GM19025 (cell line): ENCODE measurements around the gene NAT9.

Experiments used
- ATAC-seq: cut with Tn5 transposase; IDR thresholded peaks from one replicate; pipeline ENCODE4 v1.9.1; 2021; ENCODE audit warnings: mild to moderate bottlenecking, low read depth, moderate library complexity; ENCODE audit not compliant: unreplicated experiment

The NAT9 gene

GRCh38 chr17:74806334-74806733, 30.2 kb upstream of the NAT9 start:
- no peak for ATAC-seq

GRCh38 chr17:74805591-74805991, 29.4 kb upstream of the NAT9 start:
- no peak for ATAC-seq

- no peak for ATAC-seq
These were observed 28.5 kb upstream of the NAT9 start for GRCh38 chr17:74804683-74805082.

- ATAC-seq: no peak
These were observed 27.8 kb upstream of the NAT9 start for GRCh38 chr17:74803971-74804370.

GRCh38 chr17:74803388-74803930, 27.3 kb upstream of the NAT9 start:
- ATAC-seq: no peak

- ATAC-seq: no peak
These were observed 25.8 kb upstream of the NAT9 start for GRCh38 chr17:74801896-74802295.

- ATAC-seq: no peak
These were observed 24.4 kb upstream of the NAT9 start for GRCh38 chr17:74800531-74800930.

GRCh38 chr17:74799097-74799496, 23.0 kb upstream of the NAT9 start:
- no peak for ATAC-seq

GRCh38 chr17:74798239-74798707, 22.1 kb upstream of the NAT9 start:
- no peak for ATAC-seq

- ATAC-seq: no peak
These were observed 21.7 kb upstream of the NAT9 start for GRCh38 chr17:74797824-74798223.

- no peak for ATAC-seq
These were observed 20.7 kb upstream of the NAT9 start for GRCh38 chr17:74796866-74797265.

GRCh38 chr17:74796211-74796610, 20.1 kb upstream of the NAT9 start:
- ATAC-seq: no peak

GRCh38 chr17:74795327-74796020, 19.3 kb upstream of the NAT9 start:
- ATAC-seq: no peak

- ATAC-seq: no peak
These were observed 16.5 kb upstream of the NAT9 start for GRCh38 chr17:74792586-74793105.

- no peak for ATAC-seq
These were observed 14.3 kb upstream of the NAT9 start for GRCh38 chr17:74790161-74791058.

GRCh38 chr17:74786431-74787055, 10.4 kb upstream of the NAT9 start:
- ATAC-seq: no peak

GRCh38 chr17:74785981-74786360, 9.8 kb upstream of the NAT9 start:
- no peak for ATAC-seq

GRCh38 chr17:74785096-74785980, 9.2 kb upstream of the NAT9 start:
- no peak for ATAC-seq

- ATAC-seq: no peak
These were observed 8.1 kb upstream of the NAT9 start for GRCh38 chr17:74784125-74784810.
